DMS153 treated with DMSO at 0.1 percent for 48 hours (cell line): Measurements from ENCODE around the gene CHRM5.
A peak's percentile ranks its signal among the peaks of the same experiment; 100 is the strongest.
"Not testable (repeated sequence)": the region's sequence is repeated elsewhere in the genome, so short reads cannot be mapped to it uniquely, and the experiment has no call there.

Experiments
- DNase-seq: peaks from one replicate; lab custom pipeline; 2025; ENCODE audit not compliant: unreplicated experiment; lab: John Stamatoyannopoulos, UW

The CHRM5 gene

GRCh38 chr15:34038023-34038870 lies 70.0 kb downstream of the CHRM5 start:
- peak; percentile 10 for DNase-seq

- DNase-seq, result peak; percentile 0
Measured at GRCh38 chr15:34038871-34039789, 70.8 kb downstream of the CHRM5 start, which contains the start of gene AVEN. Gene AVEN, minus strand, starts transcription at chr15:34039204. Its CDS starts 158 bp downstream, at chr15:34039046.

GRCh38 chr15:34039790-34040113 lies 71.5 kb downstream of the CHRM5 start:
- no peak for DNase-seq

GRCh38 chr15:34043391-34043790 lies 75.1 kb downstream of the CHRM5 start:
- no peak for DNase-seq

GRCh38 chr15:34043813-34044212 lies 75.5 kb downstream of the CHRM5 start:
- no peak for DNase-seq

- no peak for DNase-seq
Measured at GRCh38 chr15:34046471-34047145, 78.3 kb downstream of the CHRM5 start.

GRCh38 chr15:34047893-34048775 lies 79.8 kb downstream of the CHRM5 start:
- DNase-seq, result no peak

GRCh38 chr15:34049112-34049511 lies 80.8 kb downstream of the CHRM5 start:
- no peak for DNase-seq

GRCh38 chr15:34050385-34050784 lies 82.1 kb downstream of the CHRM5 start:
- not testable (repeated sequence) for DNase-seq

- no peak for DNase-seq
Measured at GRCh38 chr15:34054081-34054707, 85.9 kb downstream of the CHRM5 start.

- no peak for DNase-seq
Measured at GRCh38 chr15:34055868-34056595, 87.7 kb downstream of the CHRM5 start.

GRCh38 chr15:34056911-34057310 lies 88.6 kb downstream of the CHRM5 start:
- no peak for DNase-seq

- no peak for DNase-seq
Measured at GRCh38 chr15:34059476-34059875, 91.2 kb downstream of the CHRM5 start.

- DNase-seq, result no peak
Measured at GRCh38 chr15:34059946-34060345, 91.6 kb downstream of the CHRM5 start.

GRCh38 chr15:34064438-34064837 lies 96.1 kb downstream of the CHRM5 start:
- no peak for DNase-seq

- no peak for DNase-seq
Measured at GRCh38 chr15:34065261-34065660, 97.0 kb downstream of the CHRM5 start.

- DNase-seq, result no peak
Measured at GRCh38 chr15:34065941-34066340, 97.6 kb downstream of the CHRM5 start.

GRCh38 chr15:34070003-34070402 lies 101.7 kb downstream of the CHRM5 start:
- no peak for DNase-seq

- no peak for DNase-seq
Measured at GRCh38 chr15:34076785-34077184, 108.5 kb downstream of the CHRM5 start.
